GM18499 (cell line): ENCODE results near the gene SLC25A3.
"Not testable (repeated sequence)": the region's sequence is repeated elsewhere in the genome, so short reads cannot be mapped to it uniquely, and the experiment has no call there.

Source experiments
- ATAC-seq: cut with Tn5 transposase; IDR thresholded peaks from one replicate; pipeline ENCODE4 v1.9.1; 2021; ENCODE audit warnings: moderate number of reproducible peaks; ENCODE audit not compliant: insufficient read depth, unreplicated experiment

The SLC25A3 gene

GRCh38 chr12:98594050-98594835 lies 757 bp downstream of the SLC25A3 start:
- ATAC-seq = no peak

DNA sequence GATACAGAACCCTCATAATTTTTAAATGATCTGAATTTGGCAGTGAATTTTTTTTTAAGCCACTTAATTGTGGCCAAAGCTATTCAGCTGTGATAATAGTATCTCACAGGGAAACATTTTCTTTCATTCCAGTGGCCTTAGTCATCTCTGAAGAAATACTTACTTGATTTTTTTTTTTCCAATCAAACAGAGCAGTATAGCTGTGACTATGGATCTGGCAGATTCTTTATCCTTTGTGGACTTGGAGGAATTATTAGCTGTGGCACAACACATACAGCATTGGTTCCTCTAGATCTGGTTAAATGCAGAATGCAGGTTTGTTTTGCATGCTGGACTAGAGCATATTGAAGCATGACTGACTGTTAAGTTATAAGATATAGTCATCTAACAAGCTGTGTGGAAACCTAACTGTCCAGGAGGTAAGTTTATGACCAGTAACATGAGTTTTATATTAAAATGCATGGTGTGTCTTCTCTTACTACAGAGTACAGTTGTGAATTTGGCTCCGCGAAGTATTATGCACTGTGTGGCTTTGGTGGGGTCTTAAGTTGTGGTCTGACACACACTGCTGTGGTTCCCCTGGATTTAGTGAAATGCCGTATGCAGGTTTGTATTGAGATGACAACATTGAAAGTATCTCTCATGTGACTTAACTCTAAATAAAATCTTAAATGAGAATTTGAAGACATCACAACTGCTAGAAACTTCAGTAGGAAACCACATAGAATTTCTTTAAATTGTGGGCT lies 1.9 kb downstream of the SLC25A3 start:
- no peak for ATAC-seq

DNA sequence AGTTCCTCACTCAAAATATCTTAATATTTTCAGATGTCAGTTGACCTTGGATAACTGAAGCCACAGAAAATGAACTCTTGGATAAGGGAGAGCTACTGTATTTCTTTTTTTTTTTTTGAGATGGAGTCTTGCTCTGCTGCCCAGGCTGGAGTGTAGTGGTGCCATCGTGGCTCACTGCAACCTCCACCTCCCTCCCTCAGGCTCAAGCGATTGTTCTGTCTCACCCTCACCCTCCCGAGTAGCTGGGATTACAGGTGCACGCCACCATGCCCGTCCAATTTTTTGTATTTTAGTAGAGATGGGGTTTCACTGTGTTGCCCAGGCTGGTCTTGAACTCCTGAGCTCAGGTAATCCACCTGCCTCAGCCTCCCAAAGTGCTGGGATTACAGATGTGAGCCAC lies 3.8 kb downstream of the SLC25A3 start:
- not testable (repeated sequence) for ATAC-seq

- no peak for ATAC-seq
Measured at GRCh38 chr12:98601924-98602323, 8.4 kb downstream of the SLC25A3 start.

DNA sequence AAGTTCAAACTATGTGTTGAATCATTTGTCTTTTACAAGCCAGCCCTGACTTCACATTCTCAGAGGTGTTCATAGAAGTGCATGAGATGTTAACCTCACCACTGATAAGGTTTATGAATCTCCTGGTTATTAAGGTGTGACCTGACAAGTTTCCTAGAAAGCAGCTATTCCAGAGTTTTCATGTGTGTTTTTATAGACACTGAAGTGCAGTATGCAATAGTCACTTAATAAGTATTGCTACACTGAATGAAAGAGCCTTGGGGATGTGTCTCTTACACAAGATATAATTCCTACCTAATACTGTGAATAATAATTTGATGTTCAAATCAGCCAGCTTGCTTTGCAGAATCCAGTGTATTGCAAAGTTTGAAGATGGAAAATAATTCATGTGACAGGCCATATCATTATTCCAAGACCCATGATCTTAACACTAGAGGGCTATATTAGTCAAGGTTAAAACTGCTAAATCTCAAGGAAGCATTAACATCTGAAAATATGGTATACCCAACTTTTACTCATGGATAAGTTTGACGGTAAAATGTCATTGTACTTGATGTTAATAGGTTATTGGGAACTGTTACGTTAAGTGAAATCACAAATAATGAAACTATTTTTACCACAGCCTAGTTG lies 13.0 kb downstream of the SLC25A3 start:
- no peak for ATAC-seq

DNA sequence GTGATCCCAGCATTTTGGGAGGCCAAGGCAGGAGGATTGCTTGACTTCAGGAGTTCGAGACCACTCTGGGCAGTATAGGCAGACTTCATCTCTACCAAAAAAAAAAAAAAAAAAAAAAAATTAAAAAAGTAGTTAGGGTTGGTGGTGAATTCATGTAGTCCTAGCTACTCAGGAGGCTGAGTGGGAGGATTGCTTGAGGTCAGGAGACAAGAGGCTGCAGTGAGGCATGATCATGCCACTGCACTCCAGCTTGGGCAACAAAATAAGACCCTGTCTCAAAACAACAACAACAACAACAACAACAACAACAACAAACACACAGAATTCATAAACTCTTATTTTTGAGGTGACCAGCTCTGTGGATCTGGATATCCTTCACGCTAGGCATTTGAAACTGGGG lies 17.1 kb downstream of the SLC25A3 start:
- ATAC-seq = no peak

- ATAC-seq = peak; percentile 78
Measured at GRCh38 chr12:98612696-98613334, 19.3 kb downstream of the SLC25A3 start.

- no peak for ATAC-seq
Measured at GRCh38 chr12:98618952-98619351, 25.5 kb downstream of the SLC25A3 start.

DNA sequence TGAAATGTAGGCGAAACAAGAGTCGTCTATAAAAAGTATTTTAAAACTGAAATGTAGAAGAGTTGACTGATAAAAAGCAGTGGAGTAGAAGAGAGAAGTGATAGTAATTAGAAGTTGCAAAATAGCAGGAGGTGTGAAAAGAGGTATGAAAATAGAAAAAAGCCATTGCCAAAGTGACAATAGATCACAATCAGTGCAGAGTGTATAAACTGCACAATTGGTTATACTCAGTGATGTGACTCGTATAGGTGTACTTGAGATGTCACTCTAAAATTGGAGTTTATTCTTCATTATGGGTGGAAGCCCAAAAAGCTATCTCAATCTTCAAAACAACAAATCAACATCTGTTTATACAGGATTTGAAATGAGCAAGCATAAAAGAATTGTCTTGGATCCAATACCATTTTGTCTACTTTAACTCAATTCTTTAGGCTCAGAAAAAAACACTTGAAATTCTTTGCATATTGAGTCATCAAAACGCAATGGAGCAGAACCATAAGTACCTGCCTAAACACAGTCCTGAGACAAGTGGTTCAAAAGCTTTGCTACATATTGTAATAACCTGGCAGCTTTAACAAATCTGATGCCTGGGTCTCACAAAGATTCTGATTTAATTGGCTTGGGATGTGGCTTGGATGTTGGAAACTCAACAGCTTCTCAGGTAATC lies 42.3 kb downstream of the SLC25A3 start:
- peak; percentile 89 for ATAC-seq

- ATAC-seq = no peak
Measured at GRCh38 chr12:98637068-98637467, 43.6 kb downstream of the SLC25A3 start.

DNA sequence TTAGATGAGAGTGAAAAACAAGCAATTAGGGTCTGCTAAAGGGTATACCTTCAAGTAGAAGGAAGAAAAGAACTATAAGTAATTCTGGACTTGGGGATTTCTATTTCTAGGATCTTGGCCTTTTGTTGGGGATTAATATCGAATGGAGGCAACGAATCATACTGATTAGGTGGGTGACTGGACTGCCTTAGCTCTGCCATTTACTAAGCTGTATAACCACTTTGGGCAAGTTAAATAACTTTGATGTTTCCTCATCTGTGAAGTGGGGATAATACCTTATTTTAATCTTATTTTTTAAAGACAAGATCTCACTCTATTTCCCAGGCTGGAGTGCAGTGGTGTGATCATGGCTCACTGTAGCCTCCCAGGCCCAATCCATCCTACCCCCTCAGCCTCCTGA lies 44.5 kb downstream of the SLC25A3 start:
- ATAC-seq = no peak

DNA sequence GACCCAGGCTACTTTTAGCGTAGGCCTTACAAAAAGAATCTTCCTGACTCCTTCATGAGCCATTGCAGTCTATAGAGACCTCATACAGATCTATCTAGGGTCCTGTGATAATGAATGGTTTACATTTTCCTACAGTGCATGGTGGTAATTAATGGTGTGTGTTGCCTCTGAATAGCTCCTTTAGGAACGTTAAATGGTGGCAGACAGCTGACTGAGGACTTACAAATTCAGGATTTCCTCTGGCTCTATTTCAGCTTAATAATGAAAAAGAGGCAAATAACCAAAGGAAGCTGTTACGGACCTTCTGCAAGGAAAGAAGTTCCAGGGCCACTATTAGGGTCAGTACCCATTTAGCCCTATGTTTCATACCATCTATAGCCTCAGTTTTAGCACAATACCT lies 46.0 kb downstream of the SLC25A3 start:
- no peak for ATAC-seq

DNA sequence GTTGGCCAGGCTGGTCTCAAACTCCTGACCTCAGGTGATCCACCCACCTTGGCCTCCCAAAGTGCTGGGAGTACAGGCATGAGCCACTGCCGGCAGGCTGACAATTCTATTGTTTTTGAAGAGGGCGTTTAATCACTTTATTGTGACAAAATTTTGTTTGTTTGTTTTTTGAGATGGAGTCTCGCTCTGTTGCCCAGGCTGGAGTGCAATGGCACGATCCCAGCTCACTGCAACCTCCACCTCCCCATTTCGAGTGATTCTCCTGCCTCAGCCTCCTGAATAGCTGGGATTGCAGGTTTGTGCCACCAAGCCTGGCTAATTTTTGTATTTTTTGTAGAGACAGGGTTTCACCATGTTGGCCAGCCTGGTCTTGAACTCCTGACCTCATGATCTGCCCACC lies 49.3 kb downstream of the SLC25A3 start:
- not testable (repeated sequence) for ATAC-seq

- ATAC-seq = peak; percentile 14
Measured at GRCh38 chr12:98644433-98644711, 50.9 kb downstream of the SLC25A3 start.

- peak; percentile 65 for ATAC-seq
Measured at GRCh38 chr12:98644712-98645571, 51.5 kb downstream of the SLC25A3 start, which contains the start of the genes APAF1 and IKBIP. APAF1 (plus strand) TSS chr12:98645290; CDS start chr12:98648360, 3,070 bp downstream. IKBIP (minus strand) TSS chr12:98644788; CDS start chr12:98644701, 87 bp downstream.

- ATAC-seq = no peak
Measured at GRCh38 chr12:98645572-98646067, 52.1 kb downstream of the SLC25A3 start.

GRCh38 chr12:98646294-98647090 lies 53.0 kb downstream of the SLC25A3 start:
- no peak for ATAC-seq

DNA sequence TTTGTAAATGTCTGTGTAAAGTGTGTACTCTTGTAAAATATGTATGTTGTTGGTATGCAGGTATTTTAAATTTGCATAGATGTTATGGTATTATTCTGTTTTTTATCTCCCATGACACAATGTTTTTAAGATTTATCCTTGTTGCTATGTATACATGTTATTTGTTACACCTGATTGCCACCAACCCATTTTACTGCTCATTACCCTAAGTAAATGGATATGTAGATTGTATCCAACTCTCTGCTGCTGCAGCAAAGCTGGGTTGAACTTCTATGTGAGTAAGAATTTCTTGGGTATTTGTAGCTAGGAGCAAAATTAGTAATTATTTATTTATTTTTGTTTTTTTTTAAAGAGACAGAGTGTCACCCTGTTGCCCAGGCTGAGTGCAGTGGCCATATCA lies 57.8 kb downstream of the SLC25A3 start:
- no peak for ATAC-seq
